Endodermal cell (in vitro differentiated cells): Measurements from ENCODE around the gene CENPP. TPM values are rescaled to one million over a fixed set of nuclear protein-coding genes. Genes with fewer than 3 reads are reported as not detected.

Experiments used
- DNase-seq: peaks from one replicate; pipeline ENCODE4 v3.0.0-alpha.2; 2017
- H3K27ac ChIP-seq: 2 replicates; pipeline ENCODE4 v1.5.1; 2013; ENCODE audit warnings: mild to moderate bottlenecking, low read depth, low read length, moderate library complexity
- H3K27me3 ChIP-seq: 2 replicates; pipeline ENCODE4 v1.6.1; 2013; ENCODE audit warnings: mild to moderate bottlenecking, low read length, moderate library complexity; ENCODE audit not compliant: insufficient read depth, control insufficient read depth, poor library complexity, severe bottlenecking
- H3K36me3 ChIP-seq: 2 replicates; pipeline ENCODE4 v1.7.0; 2013; ENCODE audit warnings: mild to moderate bottlenecking, low read length, moderate library complexity; ENCODE audit not compliant: control insufficient read depth, insufficient read depth
- H3K4me1 ChIP-seq: one replicate; pipeline ENCODE4 v1.7.0; 2013; ENCODE audit warnings: low read length; ENCODE audit not compliant: control insufficient read depth, insufficient read depth
- H3K4me3 ChIP-seq: 2 replicates; pipeline ENCODE4 v1.5.1; 2013; ENCODE audit warnings: mild to moderate bottlenecking, low read length, moderate library complexity
- H3K9ac ChIP-seq: 2 replicates; pipeline ENCODE4 v1.6.1; 2013; ENCODE audit warnings: mild to moderate bottlenecking, low read length, moderate library complexity; ENCODE audit not compliant: poor library complexity, severe bottlenecking; ENCODE audit errors: extremely low read depth
- H3K9me3 ChIP-seq: 2 replicates; pipeline ENCODE4 v1.6.1; 2013; ENCODE audit warnings: mild to moderate bottlenecking, low read length, moderate library complexity; ENCODE audit not compliant: control insufficient read depth
- H3K27ac Mint-ChIP-seq: 2 replicates; pipeline ENCODE4 v1.8.0; 2020; ENCODE audit warnings: mixed read lengths
- H3K27me3 Mint-ChIP-seq: 2 replicates; pipeline ENCODE4 v1.8.0; 2021; ENCODE audit warnings: mild to moderate bottlenecking, mixed read lengths; ENCODE audit not compliant: insufficient read depth
- H3K36me3 Mint-ChIP-seq: 2 replicates; pipeline ENCODE4 v1.8.0; 2020; ENCODE audit warnings: low read depth, mixed read lengths
- H3K4me1 Mint-ChIP-seq: 2 replicates; pipeline ENCODE4 v1.8.0; 2020; ENCODE audit warnings: mixed read lengths
- H3K4me3 Mint-ChIP-seq: 2 replicates; pipeline ENCODE4 v1.8.0; 2020; ENCODE audit warnings: mild to moderate bottlenecking, moderate library complexity, mixed read lengths
- H3K9me3 Mint-ChIP-seq: 2 replicates; pipeline ENCODE4 v1.8.0; 2020; ENCODE audit warnings: mild to moderate bottlenecking, mixed read lengths
- CTCF ChIP-seq: fragments of 200-600 bp; sonication (generic); conservative IDR thresholded peaks from 2 replicates; pipeline ENCODE4 v1.5.0; 2021; ENCODE audit warnings: antibody characterized with exemption, mild to moderate bottlenecking
- WGBS, 2 experiments: methylation state at CpG; one replicate each; pipeline versions ENCODE4 v1.1.5 to v1.1.7; 2013; ENCODE audit warnings: missing lambda C conversion rate in 2 of 2, mixed read lengths in 1 of 2; ENCODE audit not compliant: insufficient coverage in 1 of 2, insufficient read length in 1 of 2; 5-methylcytosine and 5-hydroxymethylcytosine counted together
- total RNA-seq, 2 donors: library from RNA; stranded (reverse); fragmentation: NEBNext Ultra II Directional in 1 of 2; extraction: Animal tissue kit (Norgen Biotek cat#: 25700) in 1 of 2; gene quantifications; 2 replicates in 1 of 2; 3 replicates in 1 of 2; pipeline ENCODE4 v1.2.1, GENCODE V29; 2021

CENPP gene
- total RNA-seq, 2 donors from 2014 or later, result 8.2 to 9.2 TPM

GRCh38 chr9:92393686-92394085, 67.9 kb downstream of the CENPP start:
- no peaks in the 10 kb centered on the region for H3K27me3 Mint-ChIP-seq
- no peaks in the 10 kb centered on the region for H3K4me1 ChIP-seq
- H3K9ac ChIP-seq, result no peak overlapping the region
- H3K4me3 Mint-ChIP-seq, result no peak overlapping the region
- no peak overlapping the region for H3K27ac ChIP-seq
- no peak overlapping the region for H3K27ac Mint-ChIP-seq
- H3K9me3 Mint-ChIP-seq, result peaks cover 8% of the 10 kb centered on the region
- 100% methylated on average over 1 of the region's 1 CpG; no CpG with 5 or more reads in 1 of the 2 experiments for WGBS, 2 experiments
- no peaks in the 10 kb centered on the region for H3K36me3 ChIP-seq
- TF ChIP-seq CTCF, result no peak
- H3K4me3 ChIP-seq, result no peak overlapping the region
- H3K27me3 ChIP-seq, result no peaks in the 10 kb centered on the region
- no peaks in the 10 kb centered on the region for H3K36me3 Mint-ChIP-seq
- H3K4me1 Mint-ChIP-seq, result no peaks in the 10 kb centered on the region
- H3K9me3 ChIP-seq, result peaks cover 6% of the 10 kb centered on the region
- no peak for DNase-seq

- H3K9ac ChIP-seq, result no peak overlapping the region
- Mint-ChIP-seq H3K4me3 (no peak overlapping the region), H3K27me3 (no peaks in the 10 kb centered on the region), H3K4me1 (no peaks in the 10 kb centered on the region), H3K9me3 (peaks cover 8% of the 10 kb centered on the region), H3K27ac (no peak overlapping the region), H3K36me3 (no peaks in the 10 kb centered on the region)
- no peaks in the 10 kb centered on the region for H3K4me1 ChIP-seq
- no peak overlapping the region for H3K27ac ChIP-seq
- H3K9me3 ChIP-seq, result peaks cover 6% of the 10 kb centered on the region
- no peak for TF ChIP-seq CTCF
- H3K36me3 ChIP-seq, result no peaks in the 10 kb centered on the region
- no peak overlapping the region for H3K4me3 ChIP-seq
- DNase-seq, result no peak
- no peaks in the 10 kb centered on the region for H3K27me3 ChIP-seq
- 91% methylated on average over 1 of the region's 1 CpG; no CpG with 5 or more reads in 1 of the 2 experiments for WGBS, 2 experiments
These were observed 69.9 kb downstream of the CENPP start for GRCh38 chr9:92395617-92396016.

GRCh38 chr9:92397853-92398252, 72.1 kb downstream of the CENPP start:
- Mint-ChIP-seq H3K27ac (no peak overlapping the region), H3K4me3 (no peak overlapping the region), H3K4me1 (no peaks in the 10 kb centered on the region), H3K27me3 (no peaks in the 10 kb centered on the region), H3K9me3 (peaks cover 8% of the 10 kb centered on the region), H3K36me3 (no peaks in the 10 kb centered on the region)
- H3K4me1 ChIP-seq, result no peaks in the 10 kb centered on the region
- no peak overlapping the region for H3K9ac ChIP-seq
- DNase-seq, result no peak
- no peak overlapping the region for H3K27ac ChIP-seq
- no peaks in the 10 kb centered on the region for H3K27me3 ChIP-seq
- H3K9me3 ChIP-seq, result peaks cover 6% of the 10 kb centered on the region
- no peaks in the 10 kb centered on the region for H3K36me3 ChIP-seq
- no peak for TF ChIP-seq CTCF
- H3K4me3 ChIP-seq, result no peak overlapping the region
- 97 to 100% methylated on average over 2 to 3 of the region's 3 CpGs for WGBS, 2 experiments
